GM19023 (cell line): ENCODE measurements around the gene LDLRAD2.
"Not testable (repeated sequence)": the region's sequence is repeated elsewhere in the genome, so short reads cannot be mapped to it uniquely, and the experiment has no call there.

Experiments
- ATAC-seq: cut with Tn5 transposase; IDR thresholded peaks from one replicate; pipeline ENCODE4 v1.9.1; 2021; ENCODE audit warnings: mild to moderate bottlenecking, moderate library complexity; ENCODE audit not compliant: unreplicated experiment

Gene LDLRAD2

GRCh38 chr1:21782868-21783678, 29.0 kb upstream of the LDLRAD2 start, which contains the start of gene USP48:
Gene USP48 (minus strand): TSS chr1:21783149. CDS start chr1:21782957, 192 bp downstream.
- peak; percentile 69 for ATAC-seq

GRCh38 chr1:21783679-21784603, 28.1 kb upstream of the LDLRAD2 start:
- ATAC-seq = no peak

- ATAC-seq = not testable (repeated sequence)
Observed at GRCh38 chr1:21785764-21786163, 26.3 kb upstream of the LDLRAD2 start.

- no peak for ATAC-seq
Observed at GRCh38 chr1:21786640-21787039, 25.4 kb upstream of the LDLRAD2 start.

- ATAC-seq = no peak
Observed at GRCh38 chr1:21793104-21793503, 19.0 kb upstream of the LDLRAD2 start.

GRCh38 chr1:21794656-21795055, 17.4 kb upstream of the LDLRAD2 start:
- ATAC-seq = no peak

- no peak for ATAC-seq
Observed at GRCh38 chr1:21795075-21795474, 17.0 kb upstream of the LDLRAD2 start.

GRCh38 chr1:21799730-21800129, 12.3 kb upstream of the LDLRAD2 start:
- ATAC-seq = no peak

- ATAC-seq = no peak
Observed at GRCh38 chr1:21801100-21801499, 11.0 kb upstream of the LDLRAD2 start.

- ATAC-seq = no peak
Observed at GRCh38 chr1:21804536-21804935, 7.5 kb upstream of the LDLRAD2 start.

GRCh38 chr1:21813542-21813941, 1.5 kb downstream of the LDLRAD2 start:
- ATAC-seq = no peak

GRCh38 chr1:21814241-21814918, 2.3 kb downstream of the LDLRAD2 start:
- no peak for ATAC-seq

GRCh38 chr1:21814981-21815582, 3.0 kb downstream of the LDLRAD2 start:
- ATAC-seq = no peak

GRCh38 chr1:21815724-21816321, 3.8 kb downstream of the LDLRAD2 start:
- no peak for ATAC-seq

GRCh38 chr1:21816602-21817302, 4.7 kb downstream of the LDLRAD2 start:
- no peak for ATAC-seq

GRCh38 chr1:21818656-21819055, 6.6 kb downstream of the LDLRAD2 start:
- ATAC-seq = no peak

- ATAC-seq = no peak
Observed at GRCh38 chr1:21820597-21821232, 8.7 kb downstream of the LDLRAD2 start.

- no peak for ATAC-seq
Observed at GRCh38 chr1:21821385-21822019, 9.4 kb downstream of the LDLRAD2 start.

- ATAC-seq = no peak
Observed at GRCh38 chr1:21822349-21822748, 10.3 kb downstream of the LDLRAD2 start.
